AG04450 (cell line): ENCODE data around the gene RAP2C. TPM values are rescaled to one million over a fixed set of nuclear protein-coding genes. Genes with fewer than 3 reads are reported as not detected.
A peak's percentile ranks its signal among the peaks of the same experiment; 100 is the strongest.

Experiments used
- CTCF ChIA-PET: fragments of 300-600, 350-600 bp; formaldehyde crosslinking; extraction: SDS; loops from one replicate; lab custom pipeline; 2022; ENCODE audit warnings: antibody characterized with exemption, inconsistent platforms; lab: Charles Lee
- POLR2A ChIA-PET: fragments of 350-600 bp; formaldehyde crosslinking; extraction: SDS; loops from one replicate; lab custom pipeline; 2021; ENCODE audit warnings: antibody characterized with exemption, inconsistent platforms; lab: Yijun Ruan, JAX
- DNase-seq: peaks from one replicate; pipeline ENCODE4 v3.0.0-alpha.2; 2011; ENCODE audit warnings: low read depth, low spot score
- H3K27ac ChIP-seq: one replicate; pipeline ENCODE4 v1.5.1; 2012; ENCODE audit warnings: low read depth, low read length, control low read depth
- H3K27me3 ChIP-seq: one replicate; pipeline ENCODE4 v1.6.0; 2012; ENCODE audit warnings: low read length; ENCODE audit not compliant: control insufficient read depth, insufficient read depth
- H3K4me3 ChIP-seq: 2 replicates; pipeline ENCODE4 v1.5.1; 2011; ENCODE audit warnings: mild to moderate bottlenecking, low read depth, low read length, control low read depth
- H3K9me3 ChIP-seq: 2 replicates; pipeline ENCODE4 v1.5.1; 2012; ENCODE audit warnings: low read length; ENCODE audit not compliant: control insufficient read depth, insufficient read depth
- polyA plus RNA-seq: library from polyadenylated mRNA; depleted of rRNA; stranded (reverse); fragments of >200 nt; gene quantifications from 2 replicates; pipeline ENCODE4 v1.2.3, GENCODE V29; 2011
- TF ChIP-seq, protein P1 (sequence below): IDR thresholded peaks from 2 replicates; pipeline ENCODE4 v1.5.1; 2011; ENCODE audit warnings: low read depth, low read length, control low read depth, inconsistent platforms

Gene RAP2C
- polyA plus RNA-seq, 1 experiment: 19.5 TPM

DNA sequence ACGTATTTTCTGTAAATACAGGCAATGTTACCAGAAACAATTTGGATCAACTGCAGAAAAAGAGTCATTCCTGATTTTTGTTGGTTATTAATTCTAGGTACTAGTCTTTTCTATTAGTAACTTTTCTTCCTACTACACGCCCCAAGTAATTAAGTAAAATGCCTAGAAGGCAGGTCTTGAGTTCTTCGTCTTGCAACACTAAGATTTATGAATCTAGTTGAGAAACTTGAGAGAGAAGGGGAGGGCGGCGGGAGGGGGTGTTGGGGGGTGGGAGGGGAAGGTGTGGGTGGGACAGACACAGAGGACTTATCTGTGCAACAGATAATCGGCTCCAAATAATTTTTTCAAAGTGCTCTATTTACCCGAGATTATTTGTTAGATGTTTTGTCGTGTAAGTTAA lies 3.0 kb downstream of the RAP2C start:
- ChIA-PET CTCF (interaction anchor here (1.9 kb wide), 1 partner anchor 124 kb away, joined by 5 read pairs; no protein-coding TSS in a partner anchor), POLR2A (no interaction called here)
- DNase-seq: no peak
- no peaks in the 10 kb centered on the region for H3K9me3 ChIP-seq
- H3K27me3 ChIP-seq: no peaks in the 10 kb centered on the region
- peak overlapping the region; percentile 70 for H3K4me3 ChIP-seq
- H3K27ac ChIP-seq: no peak overlapping the region
- TF ChIP-seq, protein P1, sequence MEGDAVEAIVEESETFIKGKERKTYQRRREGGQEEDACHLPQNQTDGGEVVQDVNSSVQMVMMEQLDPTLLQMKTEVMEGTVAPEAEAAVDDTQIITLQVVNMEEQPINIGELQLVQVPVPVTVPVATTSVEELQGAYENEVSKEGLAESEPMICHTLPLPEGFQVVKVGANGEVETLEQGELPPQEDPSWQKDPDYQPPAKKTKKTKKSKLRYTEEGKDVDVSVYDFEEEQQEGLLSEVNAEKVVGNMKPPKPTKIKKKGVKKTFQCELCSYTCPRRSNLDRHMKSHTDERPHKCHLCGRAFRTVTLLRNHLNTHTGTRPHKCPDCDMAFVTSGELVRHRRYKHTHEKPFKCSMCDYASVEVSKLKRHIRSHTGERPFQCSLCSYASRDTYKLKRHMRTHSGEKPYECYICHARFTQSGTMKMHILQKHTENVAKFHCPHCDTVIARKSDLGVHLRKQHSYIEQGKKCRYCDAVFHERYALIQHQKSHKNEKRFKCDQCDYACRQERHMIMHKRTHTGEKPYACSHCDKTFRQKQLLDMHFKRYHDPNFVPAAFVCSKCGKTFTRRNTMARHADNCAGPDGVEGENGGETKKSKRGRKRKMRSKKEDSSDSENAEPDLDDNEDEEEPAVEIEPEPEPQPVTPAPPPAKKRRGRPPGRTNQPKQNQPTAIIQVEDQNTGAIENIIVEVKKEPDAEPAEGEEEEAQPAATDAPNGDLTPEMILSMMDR: no peak

DNA sequence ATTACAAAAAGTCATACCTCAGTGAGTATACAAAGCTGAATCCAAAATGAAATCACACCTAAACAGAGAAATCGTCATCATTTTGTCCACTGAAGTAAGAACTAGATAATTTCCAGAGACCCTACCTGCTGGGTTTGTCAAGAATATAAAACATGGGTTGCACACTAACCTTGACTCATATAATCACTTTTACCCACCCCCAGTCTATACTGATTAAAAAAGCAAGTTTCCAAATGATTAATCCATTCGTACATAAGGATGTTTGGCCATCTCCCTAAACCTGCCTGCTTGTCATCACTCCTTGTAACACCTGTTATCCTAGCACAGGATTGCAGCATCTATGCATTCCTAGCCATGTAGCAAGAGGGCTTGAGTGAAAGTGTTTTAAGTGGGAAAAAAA lies 4.7 kb downstream of the RAP2C start:
- Histone ChIP-seq H3K27ac (no peak overlapping the region), H3K27me3 (no peaks in the 10 kb centered on the region), H3K4me3 (no peak overlapping the region), H3K9me3 (no peaks in the 10 kb centered on the region)
- TF ChIP-seq, protein P1: no peak
- ChIA-PET POLR2A (no interaction called here), CTCF (no interaction called here)
- no peak for DNase-seq

DNA sequence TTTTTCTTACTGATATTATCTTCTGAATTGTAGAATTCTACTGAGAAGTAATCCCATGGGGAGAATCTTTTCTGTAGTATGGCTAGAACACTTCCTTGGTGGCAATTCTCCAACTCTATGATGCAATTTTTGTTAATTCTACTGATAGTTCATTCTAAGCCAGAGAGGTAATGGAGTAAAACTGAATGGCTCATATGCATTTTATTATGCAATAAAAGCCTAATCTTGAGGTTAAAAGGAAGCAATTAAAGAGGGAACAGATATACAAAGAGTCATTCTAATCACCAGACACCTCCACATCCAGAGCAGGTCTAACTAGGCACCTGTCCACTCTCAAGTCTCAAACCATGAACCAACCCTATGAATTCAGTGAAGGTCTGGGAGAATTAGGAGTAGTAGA lies 9.7 kb downstream of the RAP2C start:
- H3K27ac ChIP-seq: no peak overlapping the region
- DNase-seq: no peak
- POLR2A ChIA-PET: no interaction called here
- TF ChIP-seq, protein P1: no peak
- CTCF ChIA-PET: interaction anchor here (1.1 kb wide), 1 partner anchor 117 kb away, joined by 3 read pairs; no protein-coding TSS in a partner anchor
- H3K9me3 ChIP-seq: no peaks in the 10 kb centered on the region
- no peaks in the 10 kb centered on the region for H3K27me3 ChIP-seq
- no peak overlapping the region for H3K4me3 ChIP-seq

DNA sequence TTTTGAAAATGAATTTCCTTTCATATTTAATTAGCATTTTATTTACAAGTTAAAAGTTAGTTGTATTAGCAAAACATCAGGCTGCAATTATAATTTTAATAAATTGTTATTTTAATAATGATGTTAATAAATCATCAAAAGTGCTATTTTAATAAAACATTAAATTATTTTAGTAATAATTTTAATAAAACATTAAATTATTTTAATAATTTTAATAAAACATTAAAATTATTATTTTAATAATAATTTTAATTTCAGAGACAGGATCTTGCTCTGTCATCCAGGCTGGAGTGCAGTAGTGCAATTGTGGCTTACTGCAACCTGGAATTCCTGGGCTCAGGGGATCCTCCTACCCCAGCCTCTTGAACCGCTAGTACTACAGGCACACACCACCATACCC lies 10.8 kb downstream of the RAP2C start:
- no peak for DNase-seq
- H3K9me3 ChIP-seq: no peaks in the 10 kb centered on the region
- H3K27me3 ChIP-seq: no peaks in the 10 kb centered on the region
- TF ChIP-seq, protein P1: no peak
- H3K4me3 ChIP-seq: no peak overlapping the region
- H3K27ac ChIP-seq: no peak overlapping the region
- ChIA-PET CTCF (interaction anchor here (3.2 kb wide), 1 partner anchor 11 kb away, joined by 16 read pairs; the partner anchor contains the start of gene RAP2C), POLR2A (no interaction called here)

DNA sequence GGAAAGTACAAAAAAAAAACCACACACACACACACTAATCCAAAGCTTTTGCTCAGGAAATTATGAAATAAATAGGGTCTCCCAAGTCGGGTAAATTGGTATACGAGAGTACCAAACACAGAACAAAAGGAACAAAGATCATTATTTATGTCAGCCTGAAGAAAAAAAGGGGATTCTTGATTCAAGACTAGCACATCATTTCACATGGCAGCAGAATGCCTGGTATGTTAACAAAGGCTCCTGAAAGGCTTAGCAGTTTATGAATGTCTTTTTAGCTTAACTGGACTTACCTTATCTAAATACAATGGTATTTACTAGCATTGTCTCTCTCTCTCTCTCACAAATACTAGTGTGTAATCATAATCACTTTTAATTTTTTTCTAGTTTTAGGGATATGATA lies 11.3 kb downstream of the RAP2C start:
- Histone ChIP-seq H3K27me3 (no peaks in the 10 kb centered on the region), H3K4me3 (no peak overlapping the region), H3K27ac (no peak overlapping the region), H3K9me3 (no peaks in the 10 kb centered on the region)
- no peak for DNase-seq
- POLR2A ChIA-PET: no interaction called here
- TF ChIP-seq, protein P1: no peak
- CTCF ChIA-PET: interaction anchor here (2.0 to 3.2 kb wide), 2 partner anchors 11 to 116 kb away, joined by 6 to 16 read pairs; partner anchors contain the start of gene RAP2C
